ENCODE measurements around the gene EDIL3.

GRCh38 chr5:83983852-83984251, 400.8 kb downstream of the EDIL3 start:
- TF ChIP-seq CTCF (IDR thresholded peaks at IDR 0.05) (no peak), POLR2A (IDR thresholded peaks at IDR 0.05) (no peak)
